ENCODE results near the gene MCAM. TPM values are rescaled to one million over a fixed set of nuclear protein-coding genes. Genes with fewer than 3 reads are reported as not detected.

Gene MCAM, protein sequence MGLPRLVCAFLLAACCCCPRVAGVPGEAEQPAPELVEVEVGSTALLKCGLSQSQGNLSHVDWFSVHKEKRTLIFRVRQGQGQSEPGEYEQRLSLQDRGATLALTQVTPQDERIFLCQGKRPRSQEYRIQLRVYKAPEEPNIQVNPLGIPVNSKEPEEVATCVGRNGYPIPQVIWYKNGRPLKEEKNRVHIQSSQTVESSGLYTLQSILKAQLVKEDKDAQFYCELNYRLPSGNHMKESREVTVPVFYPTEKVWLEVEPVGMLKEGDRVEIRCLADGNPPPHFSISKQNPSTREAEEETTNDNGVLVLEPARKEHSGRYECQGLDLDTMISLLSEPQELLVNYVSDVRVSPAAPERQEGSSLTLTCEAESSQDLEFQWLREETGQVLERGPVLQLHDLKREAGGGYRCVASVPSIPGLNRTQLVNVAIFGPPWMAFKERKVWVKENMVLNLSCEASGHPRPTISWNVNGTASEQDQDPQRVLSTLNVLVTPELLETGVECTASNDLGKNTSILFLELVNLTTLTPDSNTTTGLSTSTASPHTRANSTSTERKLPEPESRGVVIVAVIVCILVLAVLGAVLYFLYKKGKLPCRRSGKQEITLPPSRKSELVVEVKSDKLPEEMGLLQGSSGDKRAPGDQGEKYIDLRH
- total RNA-seq (2014; rRNA removed) = 124 and 162 TPM in 2 replicates
- Bru-seq, nascent RNA = percentile 72 among the genes with signal in this experiment
- percentile 90 among the genes with signal in this experiment for BruChase-seq, experiment 1, labeled RNA remaining after a 6-hour chase
- BruChase-seq, experiment 2, labeled RNA remaining after a 2-hour chase = percentile 72 among the genes with signal in this experiment
- long read RNA-seq, transcript MCAM-201 (16 exons, 3,313 nt) = major isoform, 19 of 77 reads
- long read RNA-seq, partial matches to known transcripts = 13 of 77 reads
- long read RNA-seq, other reads (novel, unspliced or antisense) = 45 of 77 reads

DNA sequence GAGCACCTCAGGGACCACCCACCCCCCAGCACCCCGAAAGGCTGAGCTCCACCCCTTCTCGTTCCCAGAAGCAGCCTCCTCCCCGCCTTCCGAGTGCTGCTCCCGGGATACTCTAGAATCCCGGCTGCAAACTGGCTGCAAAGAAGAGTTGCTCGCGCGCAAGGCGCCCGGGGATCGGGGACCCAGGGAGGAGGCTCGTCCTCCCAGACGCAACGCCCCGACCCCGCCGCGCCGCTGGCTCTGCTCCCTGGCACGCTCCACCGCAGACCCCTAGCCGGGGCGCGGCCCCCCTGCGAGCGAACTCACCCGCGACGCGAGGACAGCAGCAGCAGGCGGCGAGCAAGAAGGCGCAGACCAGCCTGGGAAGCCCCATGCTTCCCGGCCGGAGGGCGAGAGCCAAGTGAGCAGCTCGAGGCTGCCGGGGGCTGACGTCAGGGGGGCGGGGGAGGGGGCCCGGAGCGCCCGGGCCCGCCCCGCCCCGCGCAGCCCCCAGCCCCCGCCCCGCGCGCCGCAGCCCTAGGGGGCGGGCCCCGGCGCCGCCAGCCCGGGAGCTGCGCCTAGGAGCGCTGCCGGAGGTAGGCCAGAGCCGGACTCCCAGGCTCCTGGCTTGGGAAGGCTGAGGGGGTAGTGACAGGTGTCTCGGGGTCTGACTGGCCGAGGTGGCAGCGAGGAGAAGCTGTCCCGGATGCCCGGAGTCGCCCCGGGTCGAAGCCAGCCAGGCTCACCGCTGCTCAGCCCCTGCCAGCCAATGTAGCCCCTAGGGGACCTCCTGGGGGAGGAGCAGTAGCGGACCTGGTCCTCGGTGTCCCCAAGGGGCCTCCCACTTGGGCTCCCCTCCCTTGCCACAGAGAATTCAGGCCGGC, at the start of gene MCAM:
Gene MCAM (minus strand): TSS at position 402 of the 863 bp plus-strand sequence. CDS start 29 bp downstream, at position 373.
- peak within 1 kb of the TSS; percentile 63 for H3K9ac ChIP-seq (ENCODE audit: low read length)
- H4K20me1 ChIP-seq (ENCODE audit: low read length) = 0 out of 2 replicates have a peak, but pooled peaks cover 5% of the 10 kb centered on the region
- peak within 1 kb of the TSS; percentile 64 for H3K27ac ChIP-seq (ENCODE audit: low read length)
- H3K79me2 ChIP-seq (ENCODE audit: low read length) = peaks cover 29% of the 10 kb centered on the region
- no peaks in the 10 kb centered on the region for H3F3A ChIP-seq (ENCODE audit: low read length, unreplicated experiment)
- peaks cover 25% of the 10 kb centered on the region for H3K36me3 ChIP-seq (ENCODE audit: low read depth, low read length)
- CTCF ChIA-PET = no interaction called here
- H3K4me2 ChIP-seq (ENCODE audit: low read length) = peak within 1 kb of the TSS; percentile 94
- peaks cover 43% of the 10 kb centered on the region for H3K4me1 ChIP-seq (ENCODE audit: insufficient read depth, low read length)
- DNase-seq = peak; percentile 53
- TF ChIP-seq, protein P1, sequence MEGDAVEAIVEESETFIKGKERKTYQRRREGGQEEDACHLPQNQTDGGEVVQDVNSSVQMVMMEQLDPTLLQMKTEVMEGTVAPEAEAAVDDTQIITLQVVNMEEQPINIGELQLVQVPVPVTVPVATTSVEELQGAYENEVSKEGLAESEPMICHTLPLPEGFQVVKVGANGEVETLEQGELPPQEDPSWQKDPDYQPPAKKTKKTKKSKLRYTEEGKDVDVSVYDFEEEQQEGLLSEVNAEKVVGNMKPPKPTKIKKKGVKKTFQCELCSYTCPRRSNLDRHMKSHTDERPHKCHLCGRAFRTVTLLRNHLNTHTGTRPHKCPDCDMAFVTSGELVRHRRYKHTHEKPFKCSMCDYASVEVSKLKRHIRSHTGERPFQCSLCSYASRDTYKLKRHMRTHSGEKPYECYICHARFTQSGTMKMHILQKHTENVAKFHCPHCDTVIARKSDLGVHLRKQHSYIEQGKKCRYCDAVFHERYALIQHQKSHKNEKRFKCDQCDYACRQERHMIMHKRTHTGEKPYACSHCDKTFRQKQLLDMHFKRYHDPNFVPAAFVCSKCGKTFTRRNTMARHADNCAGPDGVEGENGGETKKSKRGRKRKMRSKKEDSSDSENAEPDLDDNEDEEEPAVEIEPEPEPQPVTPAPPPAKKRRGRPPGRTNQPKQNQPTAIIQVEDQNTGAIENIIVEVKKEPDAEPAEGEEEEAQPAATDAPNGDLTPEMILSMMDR (conservative IDR thresholded peaks at IDR 0.05; ENCODE audit: low read depth, low read length) = no peak
- TF ChIP-seq EZH2 (IDR thresholded peaks at IDR 0.05; ENCODE audit: low read length, unreplicated experiment) (no peak), EZH2phosphoT487 (IDR thresholded peaks at IDR 0.05; ENCODE audit: borderline replicate concordance, low read length) (no peak)
- no TSS peak for BruUV-seq (replicated peaks)
- H3K4me3 ChIP-seq (ENCODE audit: low read length) = peak within 1 kb of the TSS; percentile 92
- ATAC-seq = peak; percentile 11
- no peaks in the 10 kb centered on the region for H3K9me3 ChIP-seq (ENCODE audit: low read length)
- H3K27me3 ChIP-seq (ENCODE audit: low read length) = no peaks in the 10 kb centered on the region
- POLR2A ChIA-PET (ENCODE audit: unreplicated experiment) = interaction anchor here (0.5 to 0.7 kb wide), 2 partner anchors 44 to 142 kb away, joined by 3 read pairs; no protein-coding TSS in a partner anchor
- no peaks in the 10 kb centered on the region for H3K9me2 ChIP-seq (replicated peaks; ENCODE audit: low read length)
- intact Hi-C loops (cut with micrococcal nuclease) = no loop called here
- peak within 1 kb of the TSS; percentile 71 for H2AFZ ChIP-seq (ENCODE audit: low read length)

DNA sequence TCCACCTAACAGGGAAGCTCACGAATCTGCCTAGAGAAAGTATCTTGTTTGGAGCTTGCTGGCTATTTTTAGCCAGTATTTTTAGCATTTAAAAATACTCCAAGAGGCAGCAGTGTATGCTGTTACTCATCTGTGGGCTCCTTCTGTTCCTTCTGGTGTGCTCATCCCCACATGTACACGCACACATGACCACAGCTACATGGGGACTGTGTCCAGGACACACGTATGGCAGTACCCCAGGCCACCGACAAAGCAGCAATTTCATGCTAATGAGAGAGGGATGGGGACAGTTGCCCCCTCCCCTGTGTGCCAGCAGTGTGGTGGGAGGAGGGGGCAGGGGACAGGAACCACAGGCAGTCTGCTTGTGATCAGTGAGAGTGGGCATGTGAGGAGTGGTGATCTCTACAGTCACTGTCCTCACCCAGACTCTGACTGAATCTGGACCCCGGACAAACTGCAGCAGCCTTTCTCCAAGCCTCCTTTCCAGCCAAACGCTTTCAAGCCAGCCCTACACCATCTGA, 48.2 kb upstream of the MCAM start:
- no TSS peak for BruUV-seq (replicated peaks)
- Histone ChIP-seq H2AFZ (ENCODE audit: low read length) (no peak overlapping the region), H3K4me2 (ENCODE audit: low read length) (no peak overlapping the region), H3K27me3 (ENCODE audit: low read length) (no peaks in the 10 kb centered on the region), H3K4me3 (ENCODE audit: low read length) (no peak overlapping the region), H3K36me3 (ENCODE audit: low read depth, low read length) (no peaks in the 10 kb centered on the region), H3K4me1 (ENCODE audit: insufficient read depth, low read length) (peaks cover 43% of the 10 kb centered on the region), H3K9me2 (replicated peaks; ENCODE audit: low read length) (no peaks in the 10 kb centered on the region), H3K9me3 (ENCODE audit: low read length) (no peaks in the 10 kb centered on the region), H3K9ac (ENCODE audit: low read length) (no peak overlapping the region), H3K79me2 (ENCODE audit: low read length) (no peaks in the 10 kb centered on the region), H4K20me1 (ENCODE audit: low read length) (no peaks in the 10 kb centered on the region), H3F3A (ENCODE audit: low read length, unreplicated experiment) (peaks cover 5% of the 10 kb centered on the region), H3K27ac (ENCODE audit: low read length) (no peak overlapping the region)
- CTCF ChIA-PET = interaction anchor here (1.0 kb wide), 1 partner anchor 25 kb away, joined by 5 read pairs; no protein-coding TSS in a partner anchor
- DNase-seq (no peak), ATAC-seq (no peak)
- TF ChIP-seq, protein P1 (conservative IDR thresholded peaks at IDR 0.05; ENCODE audit: low read depth, low read length) = no peak
- no peak for TF ChIP-seq EZH2phosphoT487 (IDR thresholded peaks at IDR 0.05; ENCODE audit: borderline replicate concordance, low read length)
- TF ChIP-seq EZH2 (IDR thresholded peaks at IDR 0.05; ENCODE audit: low read length, unreplicated experiment) = no peak
- intact Hi-C loops (cut with micrococcal nuclease) = no loop called here
- POLR2A ChIA-PET (ENCODE audit: unreplicated experiment) = no interaction called here
